Measurements from ENCODE around the gene BNIP5.

BNIP5 gene

GRCh38 chr6:36336779-36337241 lies at the start of gene BNIP5:
BNIP5 (minus strand) TSS chr6:36336888; CDS start chr6:36330690, 6,198 bp downstream.
- no peak for DNase-seq

GRCh38 chr6:36384095-36384494 lies 47.4 kb upstream of the BNIP5 start:
- DNase-seq, result no peak

- DNase-seq, result no peak
Observed at GRCh38 chr6:36383606-36384005, 46.9 kb upstream of the BNIP5 start.

GRCh38 chr6:36382976-36383375 lies 46.3 kb upstream of the BNIP5 start:
- no peak for DNase-seq

DNA sequence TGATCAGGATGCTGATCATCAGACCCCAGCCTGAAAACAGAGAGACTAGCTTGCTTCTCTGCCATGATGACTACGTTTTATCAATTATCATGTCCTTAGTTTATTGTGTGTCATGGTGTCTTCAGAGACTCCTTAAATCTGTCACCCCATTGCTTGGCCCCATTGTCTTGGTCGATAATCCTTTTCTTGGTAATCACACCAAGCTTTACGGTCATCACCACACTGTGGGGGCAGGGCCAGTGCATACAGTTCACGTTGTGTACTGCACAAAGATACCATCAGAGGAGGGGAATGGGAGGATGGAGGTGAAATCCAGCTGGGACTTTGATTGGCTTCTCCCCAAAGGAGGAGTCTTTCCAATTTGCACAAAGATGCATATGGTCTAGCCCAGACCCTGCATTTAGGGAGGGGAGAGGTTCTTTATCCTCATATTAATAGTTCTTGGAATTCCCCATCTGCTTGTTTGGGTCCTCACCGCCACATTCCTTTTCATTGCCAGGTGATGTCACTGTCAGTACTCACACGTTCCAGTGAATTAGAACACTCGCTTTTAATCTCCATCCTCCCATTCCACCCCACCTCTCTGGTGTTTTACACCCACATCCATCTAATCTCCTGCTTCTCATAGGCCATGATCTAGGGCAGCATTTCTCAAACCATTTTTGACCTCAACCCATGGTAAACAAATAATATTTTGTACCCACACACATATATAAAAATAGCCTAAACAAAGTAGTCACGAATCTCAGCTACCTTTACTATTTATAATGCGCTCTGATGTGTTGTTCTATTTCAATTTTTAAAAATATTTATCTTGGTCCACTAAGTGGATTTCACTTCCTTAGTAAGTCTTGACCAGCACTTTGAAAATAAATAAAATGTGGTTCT lies 45.1 kb upstream of the BNIP5 start:
- DNase-seq, result no peak

DNA sequence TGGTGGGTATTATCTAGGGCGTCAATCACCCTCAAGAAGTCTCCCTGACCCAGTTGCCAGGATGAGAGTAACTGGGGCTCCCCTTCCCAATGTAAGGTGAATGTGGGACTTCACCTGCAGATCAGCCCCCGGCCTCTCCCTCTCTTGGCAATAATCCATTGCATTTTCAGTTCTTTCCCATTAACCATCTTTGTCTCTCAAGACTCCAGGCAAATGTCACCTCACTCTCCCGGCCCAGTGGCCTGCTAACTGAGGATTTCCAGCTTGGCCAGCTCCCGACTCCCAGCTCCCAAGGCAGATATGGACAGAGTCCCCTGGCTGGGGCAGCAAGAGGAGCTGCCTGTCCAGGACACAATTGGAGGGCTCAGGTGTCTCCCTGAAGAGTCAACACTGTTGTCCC lies 43.5 kb upstream of the BNIP5 start:
- DNase-seq, result no peak

- no peak for DNase-seq
Observed at GRCh38 chr6:36378936-36379335, 42.2 kb upstream of the BNIP5 start.

DNA sequence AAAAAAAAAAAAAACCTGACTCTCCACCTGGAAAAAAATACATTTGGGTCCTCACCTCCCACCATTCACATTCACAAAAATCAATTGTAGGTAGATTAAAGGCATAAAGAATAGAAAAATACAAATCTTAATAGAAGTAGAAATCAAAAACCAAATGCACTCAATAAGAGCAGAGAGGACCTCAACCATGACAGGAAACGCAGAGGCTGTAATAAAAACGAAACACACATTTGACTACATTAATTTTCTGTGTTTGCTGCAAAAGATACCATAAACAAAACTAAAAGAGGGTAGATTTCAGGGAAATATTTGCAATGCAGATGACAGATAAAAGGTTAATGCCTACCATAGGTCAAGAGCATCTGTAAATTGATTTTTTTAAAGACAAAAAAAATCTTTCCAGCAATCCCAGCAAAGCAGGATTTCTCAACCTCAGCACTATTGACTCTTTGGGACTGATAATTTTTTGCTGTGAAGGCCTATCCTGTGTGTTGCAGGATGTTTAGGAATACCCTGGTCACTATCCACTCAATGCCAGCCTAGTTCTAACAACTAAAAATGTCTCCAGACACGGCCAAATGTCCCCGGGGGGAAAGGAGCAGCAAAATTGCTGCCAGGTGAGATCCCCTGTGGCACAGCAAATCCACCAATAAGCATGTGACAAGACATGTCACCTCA lies 41.7 kb upstream of the BNIP5 start:
- DNase-seq, result no peak

DNA sequence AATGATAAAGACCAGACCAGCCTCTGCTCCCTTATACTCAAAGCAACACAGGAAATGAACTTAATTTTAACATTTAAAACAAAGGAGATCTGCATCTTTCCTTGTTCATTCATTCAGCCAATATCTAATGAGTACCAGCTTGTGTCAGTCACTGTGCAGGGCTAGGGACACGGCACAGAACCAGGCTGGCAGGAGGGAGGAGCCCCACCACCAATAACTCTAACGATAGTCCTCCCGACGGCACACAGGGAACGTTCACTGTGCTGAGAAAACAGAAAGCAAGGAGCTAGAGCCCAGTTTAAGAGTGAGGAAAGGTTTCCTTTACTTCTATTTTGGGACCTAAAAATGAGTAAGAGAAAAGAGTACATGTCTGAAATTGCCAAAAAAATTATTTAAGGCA lies 40.9 kb upstream of the BNIP5 start:
- no peak for DNase-seq

GRCh38 chr6:36376742-36377141 lies 40.1 kb upstream of the BNIP5 start:
- DNase-seq, result no peak

DNA sequence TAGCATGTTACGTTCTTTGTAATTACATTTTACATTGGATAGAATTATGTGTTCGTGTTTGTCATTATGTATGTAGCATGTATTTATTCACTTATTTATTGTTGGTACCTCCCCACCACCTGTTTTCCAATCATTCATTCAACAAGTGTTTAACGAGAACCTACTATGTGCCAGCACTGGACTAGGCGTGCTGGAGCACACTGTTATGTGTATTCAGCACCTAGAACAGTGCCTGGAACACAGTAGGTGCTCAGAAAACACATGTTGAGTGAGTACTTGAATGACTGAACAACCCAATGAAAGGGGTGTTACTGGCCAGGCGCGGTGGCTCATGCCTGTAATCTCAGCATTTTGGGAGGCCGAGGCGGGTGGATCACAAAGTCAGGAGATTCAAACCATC lies 39.5 kb upstream of the BNIP5 start:
- DNase-seq, result no peak

- DNase-seq, result no peak
Observed at GRCh38 chr6:36375644-36376155, 39.0 kb upstream of the BNIP5 start.

DNA sequence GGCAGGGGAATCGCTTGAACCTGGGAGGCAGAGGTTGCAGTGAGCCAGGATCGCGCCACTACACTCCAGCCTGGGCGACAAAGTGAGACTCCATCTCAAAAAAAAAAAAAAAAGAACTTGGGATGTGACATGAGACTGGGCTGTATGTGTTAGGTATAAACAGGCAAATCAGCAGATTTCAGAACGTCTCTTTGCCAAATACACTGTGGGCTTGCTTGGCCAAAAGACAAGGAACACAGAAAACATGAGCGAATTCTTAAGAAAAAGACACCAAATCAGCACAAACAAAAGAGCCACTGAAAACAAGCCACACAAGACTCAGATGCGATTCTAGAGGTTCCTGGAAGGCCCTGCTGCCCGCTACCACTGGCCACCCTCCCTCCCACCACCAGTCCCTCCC lies 38.3 kb upstream of the BNIP5 start:
- no peak for DNase-seq

GRCh38 chr6:36374194-36374593 lies 37.5 kb upstream of the BNIP5 start:
- DNase-seq, result no peak

- no peak for DNase-seq
Observed at GRCh38 chr6:36373368-36374019, 36.8 kb upstream of the BNIP5 start.

GRCh38 chr6:36372088-36372487 lies 35.4 kb upstream of the BNIP5 start:
- no peak for DNase-seq

DNA sequence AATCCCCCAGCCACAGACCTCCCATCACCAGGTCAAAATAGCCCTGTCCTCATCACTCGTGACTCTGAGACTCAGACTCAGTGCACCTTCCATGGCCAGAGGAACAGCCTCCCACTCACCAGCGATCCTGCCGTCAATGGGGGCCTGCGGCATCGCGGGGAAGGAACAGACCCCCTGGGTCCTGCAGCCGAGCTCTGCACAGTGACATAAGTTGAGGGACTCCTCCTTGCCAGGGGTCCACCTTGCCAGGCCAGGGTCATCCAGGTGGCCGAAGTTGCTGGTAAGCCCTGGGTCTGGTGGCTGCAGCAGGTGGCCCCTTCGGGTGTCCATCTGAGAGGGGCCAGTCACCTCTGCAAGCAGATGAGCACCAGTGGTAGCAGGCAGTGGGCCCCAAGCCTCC lies 34.5 kb upstream of the BNIP5 start:
- DNase-seq, result no peak

- no peak for DNase-seq
Observed at GRCh38 chr6:36370638-36371037, 34.0 kb upstream of the BNIP5 start.

- peak; percentile 90 for DNase-seq
Observed at GRCh38 chr6:36368921-36369865, 32.5 kb upstream of the BNIP5 start.

GRCh38 chr6:36368421-36368820 lies 31.7 kb upstream of the BNIP5 start:
- DNase-seq, result no peak

DNA sequence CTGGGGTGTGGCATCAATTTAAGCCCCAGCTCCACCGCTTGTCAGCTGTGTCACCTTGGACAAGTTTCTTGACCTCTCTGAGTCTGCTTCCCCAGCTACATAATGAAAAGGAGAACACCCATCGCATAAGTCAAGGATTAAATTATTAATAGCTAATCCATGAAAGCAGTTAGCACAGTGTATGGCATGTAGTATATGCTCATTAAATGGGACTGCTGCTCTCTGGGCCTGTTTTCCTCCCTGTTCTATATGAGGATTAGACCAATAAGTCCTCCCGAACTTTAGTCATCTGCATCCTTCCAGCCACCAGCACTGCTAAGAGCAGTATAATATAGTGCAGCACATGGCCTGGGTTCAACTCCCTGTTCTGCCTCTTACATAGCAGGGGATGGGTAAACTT lies 31.1 kb upstream of the BNIP5 start:
- no peak for DNase-seq
